GDM1 (cell line): Measurements from ENCODE around the gene ZG16B.

Experiments
- DNase-seq: peaks from one replicate; lab custom pipeline; 2025; lab: John Stamatoyannopoulos, UW

ZG16B gene

DNA sequence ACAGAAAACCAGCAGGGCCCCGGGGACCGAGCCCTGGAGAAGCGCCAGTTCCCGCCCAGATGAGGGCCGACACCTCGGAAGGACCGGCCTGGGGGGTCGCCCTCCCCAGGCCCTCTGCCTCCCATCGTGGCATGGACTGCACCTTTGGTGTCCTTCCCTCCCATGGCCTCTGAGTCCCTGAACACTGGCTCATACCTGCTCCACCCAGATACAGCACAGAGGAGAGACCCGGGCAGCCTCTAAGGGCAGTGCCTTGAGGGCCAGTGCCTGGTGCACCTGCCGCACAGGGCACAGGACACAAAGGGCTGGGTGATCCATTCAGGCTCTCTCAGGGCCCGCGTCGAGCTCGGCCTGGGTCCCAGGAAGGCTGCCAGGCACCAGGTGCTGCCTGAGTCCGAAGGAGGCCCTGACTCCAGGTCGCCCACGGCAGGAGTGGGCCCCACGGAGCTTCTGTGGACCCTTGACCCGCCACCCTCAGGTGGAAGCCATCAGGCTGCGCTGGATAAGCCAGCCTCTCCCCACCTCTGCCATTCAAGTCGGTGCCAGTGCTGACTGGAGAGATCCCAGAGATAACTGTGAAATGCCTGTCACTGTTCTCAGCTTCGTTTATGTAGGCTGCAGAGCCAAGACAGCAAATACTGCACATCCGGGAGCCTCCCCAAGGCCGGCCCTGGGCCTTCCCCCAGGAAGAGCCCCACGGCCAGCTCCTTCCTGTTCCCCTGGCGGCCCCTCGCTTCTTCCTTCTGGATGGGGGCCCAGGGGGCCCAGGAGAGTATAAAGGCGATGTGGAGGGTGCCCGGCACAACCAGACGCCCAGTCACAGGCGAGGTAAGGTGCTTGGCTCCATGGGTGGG is at the start of gene ZG16B:
TSS of gene ZG16B (plus strand) at position 803 of the 854 bp plus-strand sequence. CDS start 139 bp downstream, outside the sequence.
- DNase-seq: no peak

DNA sequence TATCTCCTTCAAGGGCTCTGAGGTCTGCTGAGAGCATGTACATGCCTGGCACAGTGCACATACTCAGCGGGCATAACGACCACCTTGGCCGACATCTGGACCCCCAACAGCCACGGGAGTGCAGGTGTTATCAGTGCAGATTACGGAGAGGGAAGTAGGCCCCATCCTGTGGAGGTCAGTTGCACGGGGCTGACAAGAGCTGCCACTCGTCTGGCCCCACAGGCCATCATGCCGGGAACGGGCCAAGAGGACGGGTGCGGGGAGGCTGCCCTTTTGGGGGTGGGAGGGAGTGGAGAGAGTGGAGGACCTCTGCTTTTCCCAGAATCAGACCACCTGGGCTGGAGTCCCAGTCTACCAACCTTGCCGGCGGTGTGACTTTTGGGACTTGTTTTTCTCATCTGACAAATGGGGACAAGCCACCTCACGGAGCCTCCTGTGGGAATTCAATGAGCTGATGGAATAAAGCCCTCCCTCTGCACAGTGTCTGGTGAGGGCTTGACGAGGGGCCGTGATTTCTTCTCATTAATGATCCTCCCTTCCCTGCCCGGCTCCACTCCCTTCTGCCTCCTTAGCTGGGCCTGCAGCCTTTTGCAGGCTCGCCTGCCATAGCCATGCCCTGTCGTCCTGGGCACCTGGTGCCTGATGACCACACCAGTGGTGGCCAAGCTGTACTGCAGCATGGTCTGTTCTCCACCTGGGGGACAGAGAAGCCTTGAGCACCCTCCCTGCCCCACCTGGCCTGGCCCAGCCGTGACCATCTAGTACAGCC is 47.3 kb upstream of the ZG16B start:
- DNase-seq: no peak

DNA sequence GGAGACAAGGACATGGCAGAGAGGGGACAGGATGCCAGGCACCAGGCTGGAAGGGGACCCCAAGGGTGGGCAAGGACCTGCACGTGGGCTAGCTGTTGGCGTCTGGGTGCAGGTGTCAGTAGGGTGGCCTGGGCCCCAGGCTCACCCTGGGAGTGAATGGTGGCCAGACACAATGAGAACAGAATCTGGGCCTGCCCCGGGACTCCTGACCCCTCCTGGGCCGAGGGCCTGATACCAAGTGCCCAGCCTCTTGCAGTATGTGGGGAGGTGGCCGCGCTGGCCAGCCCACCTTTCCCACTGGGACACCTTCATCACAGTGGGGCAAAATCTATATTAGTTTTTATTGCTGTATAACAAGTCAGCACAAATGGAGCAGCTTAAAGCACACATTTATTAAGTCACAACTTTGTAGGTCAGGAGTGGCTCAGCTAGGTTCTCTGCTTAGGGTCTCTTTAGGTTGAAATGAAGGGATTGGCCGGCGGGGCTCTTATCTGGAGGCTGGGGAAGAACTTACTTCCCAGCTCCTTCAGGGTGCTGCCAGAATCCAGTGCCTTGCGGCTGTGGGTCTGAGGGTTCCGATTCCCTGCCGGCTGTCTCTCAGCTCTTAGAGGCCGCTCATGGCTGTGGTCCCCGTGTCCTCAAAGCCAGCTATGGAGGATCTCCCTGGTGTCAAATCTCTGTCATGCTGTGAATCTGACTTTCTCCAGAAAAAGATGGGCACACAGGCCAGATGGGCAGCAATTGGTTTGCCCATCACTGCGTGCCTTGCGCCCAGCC is 46.3 kb upstream of the ZG16B start:
- no peak for DNase-seq

DNA sequence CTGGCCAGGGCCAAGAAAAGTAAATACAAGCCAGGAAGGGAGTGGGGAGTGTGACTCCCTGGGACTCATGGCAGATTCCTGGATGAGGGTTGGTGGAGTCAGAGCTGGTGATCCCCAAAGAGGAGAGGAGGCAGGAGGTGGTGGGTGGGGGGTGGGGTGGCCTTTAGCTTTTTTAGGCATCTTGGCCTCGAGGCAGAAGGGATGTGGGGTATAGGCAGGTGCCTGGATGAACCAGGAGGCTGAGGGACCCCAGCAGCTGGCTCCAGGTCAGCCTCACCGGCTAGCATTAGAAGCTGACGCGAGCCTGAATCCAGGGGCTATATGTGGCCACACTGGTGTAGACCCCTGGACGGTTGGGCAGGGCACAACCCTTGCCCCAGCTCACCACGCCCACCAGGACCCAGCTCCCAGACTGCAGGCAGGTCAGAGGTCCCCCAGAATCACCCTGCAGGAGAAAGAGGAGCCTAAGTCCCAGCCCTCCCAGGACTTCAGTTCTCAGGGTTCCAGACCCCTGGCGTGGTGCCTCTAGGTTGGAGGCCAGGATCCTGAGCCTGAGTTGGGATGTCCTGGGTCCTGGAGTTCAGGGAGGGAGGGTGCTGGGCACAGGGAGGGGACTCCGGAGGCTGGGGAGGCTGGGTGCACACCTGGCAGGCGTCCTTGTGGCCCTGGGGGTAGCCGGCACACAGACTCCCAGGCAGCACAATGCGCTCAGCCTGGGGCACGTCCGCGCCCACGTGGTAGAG is 45.6 kb upstream of the ZG16B start:
- no peak for DNase-seq

- no peak for DNase-seq
These were observed 44.8 kb upstream of the ZG16B start for GRCh38 chr16:2785101-2785991.

- no peak for DNase-seq
These were observed 43.9 kb upstream of the ZG16B start for GRCh38 chr16:2786061-2786825.

- DNase-seq: no peak
These were observed 43.3 kb upstream of the ZG16B start for GRCh38 chr16:2786826-2787151.

DNA sequence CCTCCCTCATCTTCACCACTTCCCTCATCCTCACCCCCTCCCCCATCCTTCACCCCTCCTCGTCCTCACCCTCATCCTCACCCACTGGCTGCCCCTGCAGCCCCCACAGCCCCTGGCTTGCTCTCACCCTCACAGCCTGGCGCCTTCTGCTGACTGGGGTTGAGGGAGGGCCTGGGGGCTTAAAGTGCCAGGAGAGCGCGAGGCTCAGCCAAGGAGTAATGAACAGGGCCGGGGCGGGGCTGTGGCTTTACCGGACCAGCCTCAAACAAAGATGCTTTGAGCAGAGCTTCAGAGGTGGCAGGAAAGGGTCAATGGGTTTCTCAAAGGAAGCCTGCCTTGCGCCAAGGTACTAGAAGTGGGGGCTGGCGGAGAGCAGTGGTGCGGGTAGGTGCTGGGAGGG is 42.7 kb upstream of the ZG16B start, which contains the start of gene PRSS33:
TSS of gene PRSS33 (minus strand) at position 155 of the 400 bp plus-strand sequence. CDS start 1,013 bp downstream, outside the sequence.
- no peak for DNase-seq

GRCh38 chr16:2787961-2788360 is 42.1 kb upstream of the ZG16B start:
- no peak for DNase-seq

DNA sequence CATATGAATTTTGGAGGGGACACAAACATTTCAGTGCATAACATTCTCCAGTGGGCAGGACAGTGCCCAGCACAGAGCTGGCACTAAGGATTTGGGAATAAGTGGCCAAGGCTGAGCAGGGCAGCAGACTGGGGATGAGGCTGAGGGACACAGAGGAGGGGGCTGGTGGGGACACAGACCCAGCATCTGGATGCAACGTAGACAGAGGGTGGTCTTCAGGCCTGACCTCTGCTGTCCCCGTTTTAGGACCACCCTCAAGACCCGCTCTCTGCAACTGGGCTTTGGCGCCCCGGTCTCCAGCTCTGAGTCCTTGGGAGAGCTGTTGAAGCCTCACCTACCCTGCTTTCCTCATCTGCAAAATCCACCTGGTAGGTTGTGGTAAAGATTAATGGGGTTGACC is 39.5 kb upstream of the ZG16B start:
- no peak for DNase-seq

GRCh38 chr16:2791174-2791573 is 38.9 kb upstream of the ZG16B start:
- DNase-seq: no peak

GRCh38 chr16:2792940-2793339 is 37.2 kb upstream of the ZG16B start:
- DNase-seq: no peak

DNA sequence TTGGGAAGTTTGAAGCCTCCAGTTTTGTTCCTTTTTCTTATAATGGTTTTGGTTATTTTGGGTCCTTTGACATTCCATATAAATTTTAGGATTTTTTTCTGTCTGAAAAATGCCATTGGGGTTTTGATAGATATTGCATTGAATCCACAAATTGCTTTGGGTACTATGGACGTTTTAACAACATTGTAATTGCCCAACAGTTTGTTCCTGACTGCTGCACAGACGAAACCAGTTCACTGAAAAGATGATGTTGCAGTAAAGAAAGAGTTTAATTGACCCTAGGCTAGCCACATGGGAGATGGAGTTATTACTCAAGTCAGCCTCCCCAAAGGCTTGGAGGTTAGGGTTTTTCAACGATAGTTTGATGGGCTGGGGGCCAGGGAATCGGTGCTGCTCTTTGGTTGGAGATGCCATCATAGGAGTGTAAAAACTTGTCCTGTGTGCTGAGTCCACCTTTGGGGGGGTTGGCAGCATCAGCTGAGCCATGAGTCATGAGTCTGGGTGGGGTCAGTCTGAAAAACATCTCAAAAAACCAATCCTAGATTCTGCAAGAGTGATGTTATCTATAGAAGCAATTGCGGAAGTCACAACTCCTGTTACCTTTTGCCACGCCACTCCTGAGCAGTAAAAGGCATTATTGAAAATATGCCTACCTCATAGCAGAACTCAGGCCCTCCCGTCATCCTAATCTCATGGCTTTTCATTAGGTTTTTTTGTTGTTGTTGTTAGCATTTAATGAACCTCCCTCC is 34.5 kb upstream of the ZG16B start:
- no peak for DNase-seq

- no peak for DNase-seq
These were observed 31.3 kb upstream of the ZG16B start for GRCh38 chr16:2798723-2799204.

GRCh38 chr16:2799205-2799858 is 30.8 kb upstream of the ZG16B start:
- no peak for DNase-seq

- no peak for DNase-seq
These were observed 30.3 kb upstream of the ZG16B start for GRCh38 chr16:2799859-2800226.

GRCh38 chr16:2803545-2804195 is 26.4 kb upstream of the ZG16B start:
- no peak for DNase-seq

DNA sequence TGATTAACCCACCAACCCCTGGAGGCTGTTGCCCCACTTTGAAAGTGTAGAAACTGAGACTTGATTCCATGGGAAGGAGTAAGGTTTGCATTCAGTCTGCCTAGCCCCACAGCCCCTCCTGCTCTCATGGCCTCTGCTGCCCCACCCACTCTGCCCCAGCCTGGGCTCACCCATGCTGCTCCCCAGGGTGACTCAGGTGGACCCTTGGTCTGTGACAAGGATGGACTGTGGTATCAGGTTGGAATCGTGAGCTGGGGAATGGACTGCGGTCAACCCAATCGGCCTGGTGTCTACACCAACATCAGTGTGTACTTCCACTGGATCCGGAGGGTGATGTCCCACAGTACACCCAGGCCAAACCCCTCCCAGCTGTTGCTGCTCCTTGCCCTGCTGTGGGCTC is 25.4 kb upstream of the ZG16B start:
- no peak for DNase-seq
